Mucosa of gallbladder (tissue), 1 donor: ENCODE measurements around the gene FMNL2. TPM values are rescaled to one million over a fixed set of nuclear protein-coding genes. Genes with fewer than 3 reads are reported as not detected.
"Not testable (repeated sequence)": the region's sequence is repeated elsewhere in the genome, so short reads cannot be mapped to it uniquely, and the experiment has no call there.

ENCODE experiments used
- DNase-seq: peaks from one replicate; pipeline ENCODE4 v3.0.0-alpha.2; 2020; ENCODE audit warnings: low spot score
- total RNA-seq: library from RNA; stranded (reverse); gene quantifications from one replicate; pipeline ENCODE4 v1.2.1, GENCODE V29; 2021
- donor health status: DM: no; HTN: no; CAD: no.

FMNL2 gene
- total RNA-seq, 1 donor from 2014 or later = 24.7 TPM

GRCh38 chr2:152522446-152522845 is 187.5 kb downstream of the FMNL2 start:
- not testable (repeated sequence) for DNase-seq

GRCh38 chr2:152523091-152523490 is 188.1 kb downstream of the FMNL2 start:
- DNase-seq = no peak

DNA sequence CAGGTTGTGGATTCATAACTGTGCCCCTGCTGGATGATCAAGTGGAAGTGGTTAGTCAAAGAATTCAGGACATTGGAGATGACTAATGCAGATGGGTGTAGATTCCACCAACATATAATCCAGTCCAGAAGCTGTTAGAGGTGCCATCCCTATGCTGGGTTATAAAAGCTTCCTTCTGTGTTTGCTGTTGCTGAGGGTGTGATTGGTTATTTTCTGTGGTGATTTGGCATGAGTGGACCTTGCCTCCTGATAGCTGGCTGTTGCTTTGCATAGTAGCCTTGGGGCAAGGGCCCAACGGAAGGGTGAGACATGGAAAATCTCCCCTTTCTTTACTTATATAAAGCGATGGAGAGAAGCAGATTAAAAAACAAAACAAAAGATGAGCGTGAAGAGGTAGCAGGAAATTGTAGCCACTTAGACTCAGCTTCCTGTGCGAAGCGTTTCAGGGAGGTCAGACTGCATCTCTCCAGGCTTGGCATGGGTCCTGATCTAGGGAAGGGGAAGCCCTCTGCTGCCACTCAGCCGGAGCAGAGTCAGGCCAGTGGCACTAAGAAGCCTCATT is 190.4 kb downstream of the FMNL2 start:
- DNase-seq = no peak

GRCh38 chr2:152529420-152530115 is 194.6 kb downstream of the FMNL2 start:
- DNase-seq = no peak

- DNase-seq = no peak
These were observed 197.3 kb downstream of the FMNL2 start for GRCh38 chr2:152532241-152532640.

DNA sequence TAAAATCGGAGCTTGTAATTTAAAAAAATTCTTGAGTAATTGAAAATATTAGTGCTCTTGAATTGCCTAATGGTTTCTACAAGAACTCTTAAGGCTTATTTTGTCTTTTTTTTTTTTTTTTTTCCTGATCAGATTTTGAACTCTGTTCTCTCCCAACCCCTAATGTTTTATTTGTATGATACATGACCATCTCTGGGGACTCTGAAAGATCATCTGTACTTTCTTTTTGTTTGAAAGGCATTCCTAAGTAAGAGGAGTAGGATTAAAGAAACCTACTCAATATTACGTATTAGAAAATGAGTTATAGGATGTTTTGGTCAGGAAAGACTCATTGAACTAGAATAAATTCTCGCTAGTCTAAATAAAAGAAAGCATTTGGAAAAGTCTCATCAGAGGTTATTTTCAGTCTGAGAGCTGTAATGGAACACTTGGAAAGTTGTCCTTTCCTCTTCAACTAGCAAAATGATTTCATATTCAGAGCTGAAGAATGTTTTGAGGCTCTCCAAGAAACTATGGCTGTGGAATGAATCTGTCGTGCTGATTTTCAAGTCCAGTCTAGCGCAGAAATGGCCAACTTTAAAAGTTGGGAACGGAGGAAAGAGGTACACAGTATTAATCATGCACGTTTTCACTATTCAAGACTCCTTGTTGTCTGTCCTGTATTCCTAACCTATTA is 199.6 kb downstream of the FMNL2 start:
- no peak for DNase-seq

DNA sequence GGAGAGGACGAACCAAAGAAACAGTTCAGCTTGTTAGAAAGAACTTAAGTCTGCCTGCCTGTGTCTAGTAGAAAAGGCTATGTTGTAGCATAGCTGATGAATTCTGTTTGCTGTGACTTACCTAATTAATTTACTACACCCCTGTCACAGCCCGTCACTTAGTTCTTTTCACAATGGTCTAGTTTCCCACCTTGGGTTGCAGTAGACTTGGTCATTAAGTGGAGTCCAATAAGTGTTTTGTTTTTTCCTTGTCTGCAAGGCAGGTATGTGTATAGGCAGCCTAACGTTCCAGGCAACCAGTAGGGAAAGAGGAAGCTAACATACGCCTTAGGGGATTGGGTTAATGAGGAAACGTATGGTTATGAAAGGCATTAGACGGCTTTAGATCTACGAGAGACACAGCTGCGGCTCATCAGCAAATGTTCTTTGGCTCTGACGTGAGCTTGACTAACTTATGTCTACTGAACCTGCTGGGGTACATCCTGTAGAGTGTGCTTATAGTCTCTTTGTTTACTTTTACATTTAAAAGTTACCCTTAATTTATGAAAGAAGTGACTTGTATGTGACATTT is 202.2 kb downstream of the FMNL2 start:
- no peak for DNase-seq

DNA sequence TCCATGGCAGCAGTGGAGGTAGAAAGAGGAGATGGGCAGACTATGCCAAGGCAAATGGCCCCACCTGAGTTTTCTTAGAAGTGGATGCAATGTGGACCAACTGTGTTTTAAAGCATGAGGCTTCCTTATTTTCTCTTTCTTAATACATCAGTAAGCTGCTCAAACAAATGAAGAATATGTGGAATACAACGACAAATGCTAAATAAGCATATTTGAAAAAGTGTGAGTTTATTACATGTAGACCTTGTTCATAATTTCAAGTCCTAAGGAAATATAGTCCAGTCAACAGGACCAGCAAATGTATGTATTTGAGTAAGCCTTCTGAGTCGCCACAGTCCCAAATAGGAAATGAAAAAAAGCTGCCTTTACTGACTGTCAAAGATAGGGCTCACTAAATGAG is 204.4 kb downstream of the FMNL2 start:
- no peak for DNase-seq

DNA sequence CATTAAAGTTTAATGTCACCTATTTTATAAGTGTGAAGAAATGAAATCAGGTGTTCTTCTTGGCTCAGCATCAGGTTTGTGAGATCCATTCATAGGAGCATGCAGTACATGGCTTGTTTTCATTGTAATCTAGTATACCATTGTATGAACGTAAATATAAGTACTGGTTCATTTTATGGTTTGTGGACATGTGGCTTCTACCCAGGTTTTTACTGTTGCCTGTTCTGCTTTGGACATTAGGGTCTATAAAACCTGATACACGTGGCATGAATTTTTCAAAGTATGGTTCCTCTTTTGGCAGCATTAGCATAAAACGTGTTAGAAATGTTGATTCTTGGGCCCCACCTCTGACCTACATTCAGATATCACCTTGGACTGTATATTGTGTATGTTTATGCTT is 206.7 kb downstream of the FMNL2 start:
- DNase-seq = no peak

DNA sequence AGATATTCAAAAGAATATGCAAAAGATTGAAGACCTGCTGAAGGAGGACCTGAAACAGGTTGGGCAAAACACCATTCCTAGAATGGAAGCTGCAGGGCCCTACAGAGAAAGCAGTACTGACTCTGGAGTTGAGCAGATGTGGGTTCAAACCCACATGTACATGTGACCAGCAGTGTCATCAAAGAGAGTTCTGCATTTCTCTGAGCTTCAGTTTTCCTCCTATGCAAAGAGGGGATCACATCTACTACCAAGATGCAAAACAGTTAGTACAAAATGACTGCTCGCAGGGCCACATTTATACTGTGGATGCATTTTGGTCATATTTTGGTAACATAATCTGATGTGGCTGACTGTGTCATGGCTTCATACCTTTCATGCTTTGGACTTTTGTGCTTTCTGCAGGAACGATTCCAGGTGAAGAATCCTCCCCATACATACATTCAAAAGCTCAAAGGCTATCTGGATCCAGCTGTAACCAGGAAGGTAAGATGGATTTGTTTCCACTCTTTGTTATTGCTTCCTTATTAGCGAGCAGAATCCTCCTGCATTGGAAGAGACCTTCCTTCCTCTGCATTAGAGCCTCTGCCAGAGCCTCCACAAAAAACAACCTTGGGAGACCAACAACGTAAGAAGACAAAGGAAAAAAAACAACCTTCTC is 207.5 kb downstream of the FMNL2 start:
- DNase-seq = no peak

- DNase-seq = no peak
These were observed 208.1 kb downstream of the FMNL2 start for GRCh38 chr2:152542995-152543481.

- no peak for DNase-seq
These were observed 208.7 kb downstream of the FMNL2 start for GRCh38 chr2:152543717-152544116.

DNA sequence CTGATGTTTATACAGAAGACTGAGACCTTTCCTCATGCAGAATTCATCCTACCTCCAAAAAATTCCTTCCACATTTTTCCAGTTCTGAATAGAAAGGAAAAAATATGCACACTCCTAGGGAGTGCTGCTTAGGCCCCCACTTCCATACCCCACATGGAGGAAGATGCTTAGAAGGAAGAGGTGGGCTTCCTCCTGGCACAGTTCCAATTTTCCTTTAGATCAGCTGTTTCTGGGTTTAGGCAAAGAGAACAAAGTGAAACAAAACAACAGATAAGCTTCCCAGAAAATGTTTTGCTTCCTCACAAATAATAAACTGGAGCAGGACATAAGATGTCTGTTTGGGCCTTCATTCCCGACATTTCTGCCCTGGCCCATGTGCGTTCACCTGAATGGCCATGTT is 209.7 kb downstream of the FMNL2 start:
- DNase-seq = no peak

DNA sequence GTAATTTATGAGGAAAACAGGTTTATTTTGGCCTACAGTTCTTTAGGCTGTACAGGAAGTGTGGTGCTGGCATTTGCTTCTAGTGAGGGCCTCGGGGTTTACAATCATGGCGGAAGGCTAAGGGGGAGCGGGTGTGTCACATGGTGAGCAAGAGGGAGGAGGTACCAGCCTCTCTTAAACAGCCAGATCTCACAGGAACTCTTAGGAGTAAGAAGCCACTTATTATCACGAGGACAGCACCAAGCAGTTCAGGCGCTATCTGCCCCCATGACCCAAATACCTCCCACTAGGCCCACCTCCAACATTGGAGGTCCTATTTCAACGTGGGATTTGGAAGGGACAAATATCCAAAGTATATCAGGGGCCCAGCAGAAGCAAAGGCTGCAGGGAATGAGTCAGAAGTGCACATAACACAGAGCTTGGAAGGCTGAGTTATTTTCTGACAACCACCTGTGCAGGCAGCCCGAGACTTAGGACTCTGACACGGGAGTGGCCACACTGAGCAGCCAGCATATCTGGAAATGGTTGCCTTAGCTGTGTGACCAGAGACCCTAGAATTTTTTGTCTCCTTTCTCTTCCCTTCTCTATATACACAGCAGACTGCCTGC is 211.4 kb downstream of the FMNL2 start:
- DNase-seq = no peak

GRCh38 chr2:152548111-152548875 is 213.3 kb downstream of the FMNL2 start:
- DNase-seq = no peak

- DNase-seq = no peak
These were observed 214.0 kb downstream of the FMNL2 start for GRCh38 chr2:152548996-152549395.

- DNase-seq = no peak
These were observed 214.4 kb downstream of the FMNL2 start for GRCh38 chr2:152549423-152549822.

GRCh38 chr2:152550386-152550785 is 215.4 kb downstream of the FMNL2 start:
- no peak for DNase-seq

DNA sequence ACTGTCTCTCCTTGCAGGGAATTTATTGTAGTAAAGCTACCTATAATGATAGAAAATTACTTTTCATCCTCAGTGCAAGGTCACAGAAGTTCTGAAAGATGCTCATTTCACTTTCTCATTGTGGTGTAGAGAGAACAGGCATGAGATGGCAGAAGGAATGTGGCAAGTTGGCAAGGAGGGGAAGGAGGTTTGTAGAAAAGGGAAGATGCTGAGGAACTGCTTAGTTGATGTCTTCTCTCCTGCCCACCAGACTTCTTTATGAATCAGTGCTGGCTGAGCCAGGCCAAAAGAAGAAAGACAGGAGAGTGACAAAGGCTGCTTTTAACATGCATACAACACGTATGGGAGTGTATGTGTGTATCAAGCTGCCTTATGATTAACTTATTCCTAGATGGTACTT is 217.9 kb downstream of the FMNL2 start:
- no peak for DNase-seq

DNA sequence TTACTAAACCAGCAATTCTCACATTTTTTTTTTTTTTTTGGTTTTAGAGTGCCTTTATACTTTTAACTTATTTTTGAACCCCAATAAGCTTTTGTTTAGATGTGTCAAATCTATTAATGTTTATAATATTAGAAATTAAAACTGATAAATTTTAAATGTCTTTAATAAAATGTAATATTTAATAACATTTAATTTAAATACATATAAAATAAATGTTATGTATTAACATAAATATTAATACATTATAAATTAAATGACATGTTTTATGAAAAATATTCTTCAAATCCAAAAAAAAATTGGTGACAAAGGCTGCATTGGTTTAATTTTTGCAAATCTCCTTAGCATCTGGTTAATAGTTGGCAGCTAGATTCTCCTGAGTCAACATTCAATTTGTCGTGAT is 218.5 kb downstream of the FMNL2 start:
- no peak for DNase-seq

DNA sequence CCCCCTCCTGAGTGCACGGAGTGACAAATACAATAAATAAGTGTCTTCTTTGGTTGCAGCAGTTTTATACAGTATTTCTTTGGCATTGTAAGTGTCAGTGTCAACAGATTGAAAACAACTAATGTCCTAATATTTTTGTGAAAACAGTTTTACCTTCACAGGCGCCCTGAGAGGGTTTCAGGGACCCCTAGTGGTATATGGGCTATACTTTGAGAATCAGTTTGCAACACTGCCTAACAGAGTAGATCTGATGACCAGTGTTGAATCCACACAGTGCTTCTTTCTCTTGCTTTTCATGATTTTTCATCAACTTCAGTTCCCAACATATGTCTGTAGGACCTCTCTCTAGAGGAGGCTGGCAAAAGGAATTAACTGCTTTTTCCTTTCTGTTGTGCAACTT is 220.1 kb downstream of the FMNL2 start:
- DNase-seq = no peak
